Measurements from ENCODE around the gene LRRC72. TPM values are rescaled to one million over a fixed set of nuclear protein-coding genes. Genes with fewer than 3 reads are reported as not detected.

Gene LRRC72
- total and polyA plus RNA-seq, 10 of the 15 experiments (the other 5 are each of a cell fraction or from before 2014, with no cell fraction given) = not detected

DNA sequence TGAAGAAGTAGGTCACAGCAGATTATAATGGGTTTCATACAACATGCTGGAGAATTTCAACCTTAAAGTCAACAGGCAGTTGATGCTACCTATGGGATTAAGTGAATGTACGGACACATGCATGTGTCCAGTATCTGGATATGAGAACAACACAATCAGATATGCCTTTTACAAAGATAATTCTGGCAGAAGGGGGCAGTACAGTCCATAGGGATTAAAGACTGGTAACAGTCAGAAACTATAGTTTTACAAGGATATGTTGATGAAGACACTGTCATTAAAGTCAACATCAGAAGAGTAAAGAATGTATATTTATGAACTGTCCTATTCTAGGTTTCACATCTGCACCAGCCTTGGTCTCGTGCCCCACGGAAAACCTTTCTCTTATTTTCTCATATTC is 77.4 kb downstream of the LRRC72 start (continued):
- no peak for TF ChIP-seq PAX8 (IDR thresholded peaks at IDR 0.05)

DNA sequence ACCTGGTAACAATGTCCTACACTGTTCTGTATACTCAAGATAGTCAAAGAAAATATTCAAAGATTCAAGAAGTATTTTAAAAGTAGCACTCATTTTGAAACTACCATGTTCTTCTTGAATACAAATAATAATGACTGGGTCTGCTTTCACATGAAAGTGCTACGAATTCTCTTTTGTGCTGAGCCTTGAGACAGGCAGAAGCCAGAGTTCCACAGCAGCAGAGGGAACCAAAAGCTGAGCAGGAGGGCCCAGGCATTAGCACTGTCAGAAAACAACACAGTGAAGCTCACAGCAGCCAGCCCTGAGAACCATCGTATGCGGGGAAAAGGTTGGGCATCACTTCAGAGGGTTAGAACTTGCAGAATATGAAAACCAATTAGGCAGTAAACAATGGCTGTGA is 80.1 kb downstream of the LRRC72 start:
- Histone ChIP-seq H3K9me3 (replicated peaks; ENCODE audit: control insufficient read depth, insufficient read depth, low read length) (no peaks in the 10 kb centered on the region), H2AFZ (ENCODE audit: control insufficient read depth, low read depth, low read length) (no peak overlapping the region), H3K9ac (ENCODE audit: control insufficient read depth, insufficient read depth, low read length) (no peak overlapping the region), H4K20me1 (ENCODE audit: control insufficient read depth, insufficient read depth) (0 out of 2 replicates have a peak, but pooled peaks cover 2% of the 10 kb centered on the region), H3K4me3 (no peak overlapping the region), H3K4me1 (ENCODE audit: control insufficient read depth, insufficient read depth, low read length) (no peaks in the 10 kb centered on the region), H3K27ac (ENCODE audit: control insufficient read depth, insufficient read depth) (no peak overlapping the region), H3K79me2 (ENCODE audit: control insufficient read depth, insufficient read depth, low read length) (no peaks in the 10 kb centered on the region), H3K27me3 (replicated peaks in 1 of 2; ENCODE audit: control insufficient read depth in 2 of 2, insufficient read depth in 2 of 2, low read length in 1 of 2) (no peaks in the 10 kb centered on the region), H3K4me2 (ENCODE audit: control insufficient read depth, insufficient read depth) (no peak overlapping the region), H3K36me3 (ENCODE audit: control insufficient read depth in 2 of 2, insufficient read depth in 2 of 2, low read length in 1 of 2) (no peaks in the 10 kb centered on the region)
- no TSS peak for BruUV-seq (replicated peaks)
- ChIA-PET SMC1A (ENCODE audit: uncharacterized antibody, unreplicated experiment) (no interaction called here), POLR2A (no interaction called here), RAD21 (ENCODE audit: unreplicated experiment) (no interaction called here), CTCF (no interaction called here)
- 3% methylated on average over 3 of the region's 3 CpGs for WGBS (ENCODE audit: insufficient coverage, insufficient replicate concordance, low lambda C conversion rate, missing lambda C conversion rate)
- in situ Hi-C loops (cut with MboI) (no loop called here), intact Hi-C loops (cut with micrococcal nuclease; ENCODE audit: unreplicated experiment) (no loop called here)
- FAIRE-seq = no peak
- ATAC-seq = peak; percentile 34; the same call in 2 of the 3 replicates
- TF ChIP-seq ZSCAN29 (IDR thresholded peaks at IDR 0.05) (no peak), RELA (IDR thresholded peaks at IDR 0.05; ENCODE audit: borderline replicate concordance, partially characterized antibody) (no peak), NRF1 (conservative IDR thresholded peaks at IDR 0.05; ENCODE audit: low read depth, low read length) (no peak), NFYB (IDR thresholded peaks at IDR 0.05; ENCODE audit: insufficient read depth, low read depth, low read length) (no peak), PML (IDR thresholded peaks at IDR 0.05; ENCODE audit: low read length) (no peak), RAD21 (IDR thresholded peaks at IDR 0.05; ENCODE audit: insufficient read depth, low read depth, low read length) (no peak), SP1 (IDR thresholded peaks at IDR 0.05; ENCODE audit: low read depth, low read length) (no peak), MXI1 (IDR thresholded peaks at IDR 0.05; ENCODE audit: low read depth, low read length) (no peak), KDM1A (IDR thresholded peaks at IDR 0.05; ENCODE audit: borderline replicate concordance) (no peak), NFXL1 (IDR thresholded peaks at IDR 0.05; ENCODE audit: borderline replicate concordance) (no peak), HDAC6 (IDR thresholded peaks at IDR 0.05; ENCODE audit: unreplicated experiment) (no peak), ASH2L (IDR thresholded peaks at IDR 0.05; ENCODE audit: borderline replicate concordance, low read depth) (no peak), IRF4 (IDR thresholded peaks at IDR 0.05; ENCODE audit: low read depth, low read length) (no peak), TCF7 (IDR thresholded peaks at IDR 0.05; ENCODE audit: borderline replicate concordance) (no peak)
- TF ChIP-seq, protein P1, sequence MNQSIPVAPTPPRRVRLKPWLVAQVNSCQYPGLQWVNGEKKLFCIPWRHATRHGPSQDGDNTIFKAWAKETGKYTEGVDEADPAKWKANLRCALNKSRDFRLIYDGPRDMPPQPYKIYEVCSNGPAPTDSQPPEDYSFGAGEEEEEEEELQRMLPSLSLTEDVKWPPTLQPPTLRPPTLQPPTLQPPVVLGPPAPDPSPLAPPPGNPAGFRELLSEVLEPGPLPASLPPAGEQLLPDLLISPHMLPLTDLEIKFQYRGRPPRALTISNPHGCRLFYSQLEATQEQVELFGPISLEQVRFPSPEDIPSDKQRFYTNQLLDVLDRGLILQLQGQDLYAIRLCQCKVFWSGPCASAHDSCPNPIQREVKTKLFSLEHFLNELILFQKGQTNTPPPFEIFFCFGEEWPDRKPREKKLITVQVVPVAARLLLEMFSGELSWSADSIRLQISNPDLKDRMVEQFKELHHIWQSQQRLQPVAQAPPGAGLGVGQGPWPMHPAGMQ (IDR thresholded peaks at IDR 0.05; ENCODE audit: borderline replicate concordance) = no peak
- TF ChIP-seq, protein P2, sequence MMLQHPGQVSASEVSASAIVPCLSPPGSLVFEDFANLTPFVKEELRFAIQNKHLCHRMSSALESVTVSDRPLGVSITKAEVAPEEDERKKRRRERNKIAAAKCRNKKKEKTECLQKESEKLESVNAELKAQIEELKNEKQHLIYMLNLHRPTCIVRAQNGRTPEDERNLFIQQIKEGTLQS (IDR thresholded peaks at IDR 0.05; ENCODE audit: borderline replicate concordance, extremely low read depth, low read depth, low read length) = no peak
- TF ChIP-seq, protein P3, sequence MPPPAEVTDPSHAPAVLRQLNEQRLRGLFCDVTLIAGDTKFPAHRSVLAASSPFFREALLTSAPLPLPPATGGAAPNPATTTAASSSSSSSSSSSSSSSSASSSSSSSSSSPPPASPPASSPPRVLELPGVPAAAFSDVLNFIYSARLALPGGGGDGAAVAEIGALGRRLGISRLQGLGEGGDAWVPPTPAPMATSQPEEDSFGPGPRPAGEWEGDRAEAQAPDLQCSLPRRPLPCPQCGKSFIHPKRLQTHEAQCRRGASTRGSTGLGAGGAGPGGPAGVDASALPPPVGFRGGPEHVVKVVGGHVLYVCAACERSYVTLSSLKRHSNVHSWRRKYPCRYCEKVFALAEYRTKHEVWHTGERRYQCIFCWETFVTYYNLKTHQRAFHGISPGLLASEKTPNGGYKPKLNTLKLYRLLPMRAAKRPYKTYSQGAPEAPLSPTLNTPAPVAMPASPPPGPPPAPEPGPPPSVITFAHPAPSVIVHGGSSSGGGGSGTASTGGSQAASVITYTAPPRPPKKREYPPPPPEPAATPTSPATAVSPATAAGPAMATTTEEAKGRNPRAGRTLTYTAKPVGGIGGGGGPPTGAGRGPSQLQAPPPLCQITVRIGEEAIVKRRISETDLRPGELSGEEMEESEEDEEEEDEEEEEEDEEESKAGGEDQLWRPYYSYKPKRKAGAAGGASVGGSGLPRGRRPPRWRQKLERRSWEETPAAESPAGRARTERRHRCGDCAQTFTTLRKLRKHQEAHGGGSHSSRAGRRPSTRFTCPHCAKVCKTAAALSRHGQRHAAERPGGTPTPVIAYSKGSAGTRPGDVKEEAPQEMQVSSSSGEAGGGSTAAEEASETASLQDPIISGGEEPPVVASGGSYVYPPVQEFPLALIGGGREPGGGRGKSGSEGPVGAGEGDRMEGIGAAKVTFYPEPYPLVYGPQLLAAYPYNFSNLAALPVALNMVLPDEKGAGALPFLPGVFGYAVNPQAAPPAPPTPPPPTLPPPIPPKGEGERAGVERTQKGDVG (CRISPR knock-in tag; IDR thresholded peaks at IDR 0.05) = no peak
- no peak for DNase-seq (ENCODE audit: low read depth, low spot score)
